Measurements from ENCODE around the gene CPLANE2.
"Not testable (repeated sequence)": the region's sequence is repeated elsewhere in the genome, so short reads cannot be mapped to it uniquely, and the experiment has no call there.

Gene CPLANE2

DNA sequence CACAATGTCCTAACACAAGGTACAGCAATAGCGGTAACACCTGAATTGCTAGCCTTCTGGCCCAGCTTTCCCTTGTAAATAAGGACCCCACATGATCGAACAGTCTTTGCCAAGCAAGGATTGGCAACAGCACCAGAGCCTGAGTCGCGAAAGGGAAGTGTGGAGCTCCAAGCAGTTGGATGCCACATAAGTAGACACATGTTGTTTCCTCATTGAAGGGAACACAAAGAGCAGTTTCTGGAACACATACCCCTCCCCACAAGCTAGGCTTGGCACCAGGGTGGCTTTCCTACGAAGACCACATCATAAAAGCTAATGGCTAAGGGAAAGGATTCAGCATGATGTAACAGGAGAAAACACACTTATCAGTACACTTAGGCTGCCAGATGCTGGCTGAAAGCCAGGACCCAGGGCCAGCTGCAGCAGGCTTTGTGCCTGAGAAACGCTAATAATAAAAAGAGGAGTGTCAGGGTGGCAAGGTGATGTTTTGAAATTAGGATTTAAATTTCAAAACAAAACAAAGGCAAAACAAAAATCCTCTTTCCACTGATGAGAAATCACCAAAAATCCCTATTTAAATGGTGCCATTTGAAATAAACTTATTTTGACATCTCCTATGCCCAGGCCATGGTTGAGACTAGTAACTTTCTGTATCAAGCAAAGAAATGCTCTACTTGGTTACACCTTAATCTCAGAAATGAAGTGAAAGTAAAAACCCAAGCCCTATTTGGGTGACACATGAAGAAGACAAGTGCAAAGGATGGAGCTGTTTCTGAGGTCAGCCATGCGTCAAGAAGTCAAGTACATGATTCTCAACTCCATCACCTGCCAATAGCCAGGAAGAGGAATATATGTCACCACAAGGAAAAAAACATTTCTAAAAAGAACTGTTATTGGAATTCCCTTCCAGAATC, 11.9 kb upstream of the CPLANE2 start:
- no peak for DNase-seq

DNA sequence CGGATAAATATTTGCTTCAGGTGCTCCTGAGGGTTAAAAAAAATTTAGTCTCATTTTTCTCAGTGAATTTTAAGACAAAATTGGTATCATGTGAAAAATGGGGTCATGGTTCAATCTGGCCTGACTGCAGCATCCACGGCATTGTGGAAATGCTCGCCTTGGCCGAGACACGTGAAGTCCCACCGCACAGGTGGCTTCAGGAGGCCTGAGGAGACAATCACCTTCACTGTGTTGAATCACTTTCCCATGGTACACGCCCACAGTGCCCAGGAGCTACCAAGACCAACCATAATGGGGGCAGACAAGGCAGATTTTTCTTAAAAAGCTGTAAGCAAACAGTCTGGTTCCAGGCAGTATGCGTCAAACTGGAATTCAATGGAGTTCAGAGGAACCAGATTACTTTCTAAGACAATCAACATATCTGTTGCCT, 11.0 kb upstream of the CPLANE2 start:
- no peak for DNase-seq

DNA sequence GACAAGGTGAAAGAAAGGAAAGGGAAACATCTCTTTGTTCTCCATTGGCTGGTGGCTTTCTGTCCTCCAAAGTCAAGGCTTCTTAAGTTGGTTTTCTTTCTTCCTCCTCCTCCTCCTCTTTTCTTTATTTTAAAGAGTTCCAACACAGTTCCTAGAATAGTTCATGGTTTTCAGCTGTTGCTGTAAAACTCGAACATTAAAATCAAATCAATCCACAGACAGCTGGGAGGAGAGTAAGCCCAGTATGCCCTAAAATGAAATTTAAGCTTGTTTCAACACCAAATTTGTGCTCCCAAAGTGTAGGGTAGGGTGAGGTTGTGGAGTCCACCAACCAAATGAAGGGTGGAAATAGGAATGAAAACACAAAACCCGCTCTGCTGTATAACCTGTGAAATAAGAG, 10.5 kb upstream of the CPLANE2 start:
- DNase-seq = no peak

DNA sequence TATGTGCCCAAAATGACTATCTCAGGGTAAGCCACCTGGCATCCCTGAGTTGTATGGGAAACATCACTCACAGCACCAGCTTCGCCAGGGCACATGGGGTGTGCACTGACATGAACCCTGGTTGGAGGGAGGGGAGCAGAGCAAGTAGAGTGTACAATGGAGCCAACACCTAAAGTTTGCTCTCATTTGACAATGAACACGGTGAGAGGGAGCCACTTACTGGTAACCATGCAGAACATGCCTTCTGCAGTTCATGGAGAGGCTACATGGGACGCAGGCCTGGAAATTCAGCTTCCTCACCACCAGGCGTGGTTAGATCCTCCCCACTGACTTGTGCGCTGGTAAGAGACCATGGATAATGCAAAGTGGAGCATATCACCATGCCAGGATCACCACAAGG, 10.0 kb upstream of the CPLANE2 start:
- no peak for DNase-seq

DNA sequence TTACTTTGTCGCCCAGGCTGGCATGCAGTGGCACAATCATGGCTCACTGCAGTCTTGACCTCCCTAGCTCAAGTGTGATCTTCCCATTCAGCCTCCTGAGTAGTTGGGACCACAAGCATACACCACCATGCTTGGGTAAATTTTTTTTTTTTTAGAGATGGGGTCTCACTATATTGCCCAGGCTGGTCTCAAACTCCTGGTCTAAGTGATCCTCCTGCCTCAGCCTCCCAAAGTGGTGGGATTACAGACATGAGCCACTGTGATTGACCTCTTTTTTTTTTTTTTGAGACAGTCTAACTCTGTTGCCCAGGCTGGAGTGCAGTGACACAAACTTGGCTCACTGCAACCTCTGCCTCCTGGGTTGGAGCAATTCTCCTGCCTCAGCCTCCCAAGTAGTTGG, 9.3 kb upstream of the CPLANE2 start:
- not testable (repeated sequence) for DNase-seq

DNA sequence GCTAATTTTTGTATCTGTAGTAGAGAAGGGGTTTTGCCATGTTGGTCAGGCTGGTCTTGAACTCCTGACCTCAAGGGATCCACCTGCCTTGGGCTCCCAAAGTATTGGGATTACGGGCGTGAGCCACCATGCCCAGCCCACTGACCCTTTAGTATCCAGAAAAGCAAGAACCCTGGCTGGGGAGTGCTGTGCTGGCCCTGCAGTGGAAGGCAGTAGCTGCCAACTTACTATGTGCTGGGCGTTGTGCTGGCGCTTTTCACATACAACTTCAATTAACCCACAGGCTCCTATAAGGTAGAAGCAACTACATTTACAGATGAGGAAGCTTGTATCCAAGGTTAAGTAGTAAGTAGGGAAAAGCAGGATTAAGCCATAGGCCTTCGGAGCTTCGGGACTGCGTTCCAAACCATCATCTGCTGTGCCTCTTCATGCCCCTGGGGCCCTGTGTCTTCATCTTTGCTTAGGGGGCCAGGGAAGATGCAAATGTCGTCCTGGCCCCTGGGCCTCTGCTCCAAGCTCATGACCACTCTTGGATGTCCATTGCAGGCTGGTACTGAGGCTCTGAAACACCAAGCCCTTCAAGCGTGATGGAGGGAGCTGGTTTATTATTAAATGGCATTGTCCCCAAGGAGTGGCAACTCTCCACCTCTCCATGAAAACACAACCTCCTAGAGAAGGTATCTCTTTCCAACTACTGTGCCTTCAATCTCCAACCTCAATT, 8.7 kb upstream of the CPLANE2 start:
- DNase-seq = no peak

DNA sequence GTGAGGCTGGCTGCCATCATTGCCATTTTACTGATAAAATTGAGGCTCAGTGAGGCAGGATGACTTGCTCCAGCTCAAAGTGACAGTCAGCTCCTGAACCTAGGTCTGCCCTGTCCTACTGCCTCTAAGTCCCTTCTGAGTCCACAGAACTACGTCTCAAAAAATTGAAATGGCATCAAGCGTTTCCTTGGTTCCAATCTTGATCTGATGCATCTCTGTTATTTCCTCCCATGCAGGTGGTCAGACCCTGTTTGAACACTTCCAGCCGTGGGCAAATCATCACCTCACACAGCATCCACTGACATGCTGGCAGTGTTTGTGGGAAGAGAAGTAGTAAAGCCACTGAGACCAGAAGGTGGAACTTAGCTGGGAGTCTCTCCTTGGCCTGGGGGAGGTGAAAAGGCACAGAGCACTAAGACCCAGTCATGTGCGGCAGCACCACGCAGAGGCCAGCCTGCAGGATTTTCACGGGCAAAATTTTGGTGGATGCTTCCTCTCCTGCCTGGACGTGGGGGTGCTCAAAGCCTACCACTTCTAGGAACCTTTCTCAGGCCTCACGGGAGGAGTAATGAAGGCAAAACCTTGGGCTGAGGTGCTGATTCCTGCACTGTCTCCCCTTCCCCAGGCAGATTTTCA, 7.8 kb upstream of the CPLANE2 start:
- DNase-seq = no peak

DNA sequence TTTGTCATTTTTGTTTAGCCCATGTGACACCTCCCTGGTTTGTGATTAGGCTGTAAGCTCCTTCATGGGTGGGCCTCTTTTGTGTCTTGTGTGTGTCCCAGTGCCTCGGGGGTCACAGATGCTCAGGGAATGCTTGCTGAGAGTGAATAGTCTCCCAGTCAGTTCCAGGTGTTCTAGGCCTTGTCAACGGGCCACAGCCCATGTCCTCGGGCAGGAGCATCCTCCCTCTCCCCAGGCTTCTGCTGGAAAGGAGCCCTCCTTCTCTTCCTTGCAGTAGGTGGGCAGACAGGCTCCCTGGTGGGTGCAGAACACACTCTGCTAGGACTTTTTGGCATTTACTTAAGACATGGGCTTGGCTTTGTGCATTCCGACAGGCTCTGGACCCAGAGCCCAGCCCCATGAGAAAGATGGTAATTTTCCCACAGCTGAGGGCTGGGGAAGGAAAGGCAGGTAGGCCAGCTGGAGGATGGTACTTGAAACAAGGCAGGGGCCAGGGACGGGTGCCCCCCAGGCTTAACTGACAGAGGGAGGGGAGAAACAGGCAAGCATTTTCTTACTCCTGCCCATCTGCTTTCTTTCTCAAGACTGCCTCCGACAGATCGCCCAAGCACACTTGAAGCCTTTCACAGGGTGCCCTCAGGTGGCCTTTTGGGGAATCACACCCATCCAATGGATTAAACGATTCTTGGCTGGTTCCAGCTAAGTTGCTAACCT, 7.1 kb upstream of the CPLANE2 start:
- peak; percentile 81 for DNase-seq

DNA sequence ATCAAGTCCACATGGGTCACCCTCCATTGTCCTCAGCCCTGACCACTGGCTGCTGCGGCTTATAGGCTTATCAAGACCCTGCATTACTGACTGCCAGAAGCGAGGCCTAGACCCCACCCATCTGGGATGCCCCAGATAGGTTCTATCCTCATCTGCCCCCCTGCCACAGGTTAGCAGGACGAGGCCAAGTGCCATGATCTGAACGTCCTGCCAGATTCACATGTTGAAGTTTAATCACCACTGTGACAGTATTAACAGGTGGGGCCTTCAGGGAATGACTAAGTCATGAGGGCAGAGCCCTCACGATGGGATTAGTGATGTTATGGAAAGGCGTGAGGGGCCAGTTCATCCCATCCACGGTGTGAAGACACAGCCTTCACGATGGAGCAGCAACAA, 6.2 kb upstream of the CPLANE2 start:
- no peak for DNase-seq

DNA sequence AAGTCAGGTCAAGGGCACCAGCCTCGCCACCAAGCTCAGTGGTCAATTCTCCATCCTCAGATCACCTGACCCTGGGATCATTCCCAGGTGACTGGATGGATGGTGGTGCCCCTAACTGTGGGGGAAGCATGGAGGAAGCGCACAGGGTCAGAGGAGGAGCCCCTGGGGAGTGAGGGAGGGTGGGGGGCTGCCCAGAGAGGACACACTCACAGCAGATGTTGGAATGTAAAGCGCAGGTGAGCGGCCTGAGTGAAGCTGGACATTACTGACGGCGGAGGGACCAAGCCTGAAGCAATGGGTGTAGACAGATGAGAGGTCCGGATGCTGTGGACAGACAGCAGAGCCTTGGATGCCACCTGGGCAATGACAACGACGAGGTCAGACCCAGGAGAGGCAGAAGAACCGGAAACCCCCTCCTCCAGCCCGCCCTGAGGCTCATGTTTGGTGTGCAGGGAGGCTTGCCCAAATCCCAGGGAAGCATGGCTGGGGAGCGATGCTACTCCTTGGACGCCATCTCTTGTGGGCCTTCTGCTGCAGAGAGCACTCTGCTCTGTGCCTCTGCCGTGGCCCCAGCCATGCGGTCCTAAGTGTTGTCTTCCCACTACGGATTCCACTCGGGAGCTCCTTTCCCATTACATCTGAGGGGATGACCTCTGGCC, 5.7 kb upstream of the CPLANE2 start:
- no peak for DNase-seq

DNA sequence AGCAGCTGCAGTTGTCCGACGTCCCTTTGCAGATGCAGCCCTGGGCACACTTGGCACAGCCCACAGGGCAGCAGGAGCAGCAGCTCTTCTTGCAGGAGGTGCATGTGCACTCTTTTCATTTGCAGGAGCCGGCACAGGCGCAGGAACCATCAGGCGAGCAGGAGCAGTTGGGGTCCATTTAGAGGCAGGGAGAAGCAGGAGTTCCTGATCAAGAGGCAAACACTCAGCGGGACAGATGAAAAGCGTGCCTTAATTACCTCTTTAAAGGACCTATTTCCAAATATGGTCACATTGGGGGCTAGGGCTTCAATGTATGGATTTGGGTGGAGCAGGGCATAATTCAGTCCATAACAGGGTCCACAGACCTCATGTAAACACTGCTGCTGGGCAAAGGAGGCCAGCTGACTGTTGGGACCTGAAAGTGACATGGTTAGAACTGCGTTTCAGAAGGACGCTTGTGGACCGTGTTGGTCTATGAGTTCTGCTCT, 4.3 kb upstream of the CPLANE2 start:
- DNase-seq = no peak

DNA sequence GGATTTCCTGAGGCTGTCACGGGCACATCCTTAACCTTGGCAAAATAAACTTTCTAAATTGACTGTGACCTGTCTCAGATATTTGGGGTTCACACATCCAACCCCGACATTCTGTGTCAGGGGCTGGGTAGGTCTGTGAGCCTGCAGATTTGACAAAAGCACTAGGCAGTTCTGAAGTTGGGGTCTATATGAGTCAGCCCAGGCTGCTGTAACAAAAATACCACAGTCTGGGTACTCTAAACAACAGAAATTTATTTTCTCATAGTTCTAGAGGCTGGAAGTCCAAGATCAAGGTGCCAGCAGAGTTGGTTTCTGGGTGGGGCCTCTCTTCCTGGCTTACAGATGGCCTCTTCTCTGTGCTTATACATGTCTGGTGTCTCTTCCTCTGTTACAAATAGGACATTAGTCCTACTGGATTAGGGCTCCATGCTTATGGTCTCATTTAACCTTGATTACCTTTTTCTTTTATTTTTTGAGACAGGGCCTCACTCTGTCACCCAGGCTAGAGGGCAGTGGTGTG, 3.0 kb upstream of the CPLANE2 start:
- DNase-seq = peak; percentile 8

DNA sequence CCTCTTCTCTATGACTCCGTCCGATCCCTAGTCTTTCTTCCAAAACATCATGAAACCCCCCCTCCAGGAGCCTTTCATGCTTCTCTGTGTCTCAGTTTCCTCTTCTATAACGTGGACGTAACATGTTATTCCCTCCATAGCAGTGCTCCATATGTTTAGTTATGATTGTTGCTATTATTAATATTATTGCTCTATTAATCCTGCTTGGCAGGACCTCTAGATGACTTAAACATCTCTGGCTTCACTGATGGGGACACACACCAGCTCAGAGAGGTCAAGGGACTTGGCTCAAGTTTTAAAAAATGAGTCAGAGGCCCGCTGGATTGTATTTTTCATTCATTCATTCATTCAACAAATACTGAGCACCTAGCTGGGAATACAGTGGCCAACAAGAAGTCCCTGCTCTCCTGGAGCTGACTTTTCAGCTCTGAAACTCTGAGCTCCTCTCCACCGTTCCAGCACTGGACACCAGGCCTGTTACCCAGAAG, 404 bp upstream of the CPLANE2 start:
- DNase-seq = no peak

DNA sequence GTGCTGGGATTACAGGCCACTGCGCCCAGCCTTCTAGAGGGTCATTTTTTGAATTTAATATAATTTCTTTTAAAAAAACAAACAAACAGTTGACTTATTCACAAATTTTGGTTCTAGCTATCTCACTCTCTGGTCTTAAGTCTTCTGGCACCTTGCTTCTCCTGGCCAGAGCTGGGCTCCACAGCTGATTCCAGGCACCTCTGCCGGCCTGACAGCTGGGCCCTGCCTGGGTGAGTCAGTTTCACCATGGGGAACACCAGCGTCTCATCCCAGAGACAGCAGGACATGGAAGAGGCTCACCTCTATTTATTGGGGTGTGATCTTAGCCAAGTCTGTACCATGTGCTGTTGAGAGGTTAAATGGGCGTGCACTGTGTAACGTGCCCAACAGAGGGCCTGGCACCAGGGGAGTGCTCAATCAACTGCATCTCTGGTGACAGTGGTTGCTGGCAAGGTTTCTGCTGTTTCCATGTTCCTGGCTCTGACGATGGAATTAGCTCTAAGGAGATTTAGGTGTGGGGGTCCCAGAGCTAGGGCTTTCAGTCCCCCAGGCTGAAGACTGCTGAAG, 956 bp downstream of the CPLANE2 start:
- DNase-seq = peak; percentile 58

DNA sequence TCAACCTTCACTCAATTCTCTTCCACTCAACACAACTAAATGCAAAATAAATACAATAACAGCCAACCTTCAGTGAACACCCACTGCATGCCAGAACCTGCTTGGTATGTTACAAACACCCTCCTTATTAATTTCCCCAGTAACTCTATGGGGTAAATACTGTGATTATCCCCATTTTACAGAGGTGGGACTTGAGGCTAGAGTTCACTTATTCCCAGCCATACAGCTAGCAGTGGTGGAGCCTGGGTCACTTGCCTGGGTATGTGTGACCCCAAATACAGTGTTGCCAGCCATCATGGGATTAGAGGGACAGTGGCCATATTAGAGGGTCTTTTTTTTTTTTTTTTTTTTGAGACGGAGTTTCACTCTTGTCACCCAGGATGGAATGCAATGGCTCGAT, 1.6 kb downstream of the CPLANE2 start:
- no peak for DNase-seq

DNA sequence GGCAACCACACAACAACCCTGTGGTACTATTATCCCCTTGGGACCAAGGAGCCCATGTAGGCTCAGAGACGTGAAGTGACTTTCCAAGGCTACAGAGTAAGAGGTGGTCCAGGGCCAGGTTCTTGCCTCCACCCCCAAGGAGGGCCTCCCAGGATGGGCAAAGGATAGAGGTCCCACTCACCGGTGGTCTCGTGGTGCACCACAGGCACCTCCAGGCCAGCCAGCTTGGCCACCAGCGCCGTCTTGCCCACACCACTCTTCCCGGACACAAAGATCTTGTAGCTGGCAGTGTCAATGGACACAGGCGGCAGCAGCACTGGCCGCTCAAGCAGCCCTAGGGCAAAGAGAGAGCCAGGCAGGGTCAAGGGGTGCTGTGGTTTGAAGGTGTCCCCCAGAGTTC, 3.6 kb downstream of the CPLANE2 start:
- no peak for DNase-seq

DNA sequence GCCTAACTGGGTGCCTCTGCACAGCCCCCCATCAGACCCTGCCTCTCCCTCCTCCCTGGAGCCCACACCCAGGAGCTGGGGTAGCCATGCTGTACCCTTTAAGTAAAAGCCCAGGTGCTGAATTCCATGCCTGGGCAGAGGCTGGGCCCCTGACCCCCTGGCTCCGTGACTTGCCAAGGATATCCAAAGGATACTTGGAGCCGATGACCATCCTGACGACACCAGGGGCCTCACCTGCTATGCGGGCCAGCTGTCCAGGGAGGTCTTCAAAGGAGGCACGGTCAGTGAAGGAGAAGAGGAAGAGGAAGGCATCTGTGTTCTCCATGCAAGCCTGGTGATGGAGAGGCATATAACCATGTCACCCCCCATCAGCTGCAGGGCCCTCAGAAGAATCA, 4.7 kb downstream of the CPLANE2 start:
- no peak for DNase-seq

DNA sequence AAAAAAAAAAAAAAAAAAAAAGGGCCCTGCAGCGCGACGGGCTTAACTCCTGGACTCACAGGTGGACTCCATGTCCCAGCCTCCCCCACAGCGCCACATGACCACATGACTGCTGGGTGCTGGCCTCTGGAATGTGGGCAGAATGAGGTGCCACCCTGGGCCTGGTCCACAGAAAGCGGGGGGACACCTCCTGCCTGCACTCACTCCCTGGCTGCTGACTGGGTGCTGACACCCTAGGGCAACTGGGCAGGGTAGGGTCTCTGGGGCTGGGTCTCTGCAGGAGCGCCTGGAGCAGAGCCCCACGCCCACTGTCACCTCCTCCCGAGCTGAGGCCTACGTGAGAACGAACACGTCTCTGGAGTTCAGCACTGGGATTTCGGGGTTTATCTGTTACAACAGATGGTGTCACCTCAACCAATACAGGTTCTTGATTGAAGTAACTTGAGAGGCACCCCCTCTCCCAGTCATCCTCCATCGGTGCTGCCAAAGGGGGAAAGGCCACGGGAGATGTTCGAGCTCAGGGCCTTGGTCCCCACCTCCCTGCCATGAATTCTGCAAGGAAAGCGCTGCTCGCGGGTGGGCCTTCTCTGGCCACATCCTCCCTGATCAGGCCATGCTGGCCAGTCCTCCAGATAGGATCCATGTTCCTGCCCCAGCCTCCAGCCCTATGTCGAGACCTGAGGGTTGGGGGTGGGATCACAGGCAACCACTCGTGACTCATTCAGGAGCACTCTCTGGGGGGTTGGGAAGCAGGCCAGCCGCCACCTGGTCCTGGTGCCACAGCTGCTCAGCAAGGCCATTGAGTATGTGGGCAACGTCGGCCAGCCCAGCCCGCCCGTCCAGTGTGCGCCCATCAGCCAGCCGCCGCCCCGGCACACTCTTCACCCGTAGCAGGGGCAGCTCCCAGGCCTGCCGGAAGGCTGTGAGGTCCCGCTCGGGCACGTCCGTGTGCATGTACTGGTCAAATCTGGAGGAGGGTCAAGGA, 5.4 kb downstream of the CPLANE2 start:
- no peak for DNase-seq

DNA sequence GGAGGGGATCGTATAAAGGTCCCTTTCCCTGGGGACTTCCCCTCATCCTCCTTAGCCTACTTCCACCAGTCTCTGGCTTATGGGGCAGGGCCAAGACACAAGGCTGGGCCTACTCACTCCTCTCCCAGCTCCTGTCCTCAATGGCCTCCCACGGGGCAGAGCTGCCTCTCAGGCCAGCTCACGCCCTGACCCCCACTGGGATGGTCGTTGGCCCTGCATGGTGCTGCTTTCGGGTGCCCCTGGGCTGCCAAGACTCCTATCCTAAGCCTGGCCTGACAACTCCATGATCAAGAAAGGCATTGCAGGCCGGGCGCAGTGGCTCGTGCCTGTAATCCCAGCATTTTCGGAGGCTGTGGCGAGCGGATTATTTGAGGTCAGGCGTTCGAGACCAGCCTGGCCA, 6.2 kb downstream of the CPLANE2 start:
- no peak for DNase-seq

DNA sequence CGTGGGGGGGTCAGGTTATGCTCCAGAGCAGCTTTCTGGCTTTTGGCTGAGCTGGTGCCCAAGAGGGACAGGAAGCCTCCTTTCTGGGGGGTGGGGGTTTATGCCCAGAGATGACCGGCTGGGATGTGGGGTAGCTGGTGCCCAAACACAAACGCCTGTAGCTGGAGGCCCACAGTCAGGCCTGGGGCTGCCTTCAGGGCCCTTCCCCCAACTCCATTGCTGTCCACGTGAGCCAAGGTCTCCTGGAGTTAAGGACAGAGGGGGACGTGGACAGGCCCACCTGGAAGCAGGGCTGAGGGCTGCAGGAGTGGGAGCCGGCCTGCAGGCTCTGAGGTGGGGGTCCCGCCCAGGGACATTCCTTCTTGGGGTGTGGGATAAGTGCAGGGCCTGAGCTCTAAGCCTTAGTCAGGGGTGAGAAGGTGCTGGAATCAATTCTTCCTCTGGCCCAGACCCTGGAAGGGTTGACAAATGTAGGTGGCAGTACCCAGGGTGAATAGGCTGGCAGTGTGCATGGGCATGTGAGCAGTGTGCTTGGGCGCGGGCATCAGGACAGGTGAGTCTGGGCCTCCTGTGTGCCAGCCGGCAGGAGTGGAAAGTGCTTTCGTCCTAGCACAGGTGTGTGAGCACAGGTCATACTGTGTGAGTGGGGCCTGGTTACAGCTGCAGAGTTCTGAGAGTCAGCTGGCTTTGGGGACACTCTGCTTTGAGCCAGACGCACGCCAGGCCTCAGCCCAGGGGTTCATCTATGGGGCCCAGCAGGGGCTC, 6.8 kb downstream of the CPLANE2 start:
- DNase-seq = no peak

Measured in activated CD4-positive, alpha-beta T cell treated with anti-CD3 and anti-CD28 coated beads, Interleukin-2, amount 50 U/mL, for 16 hours (primary cell).